GM12872 (cell line): ENCODE measurements around the gene RNF144A.

Experiments
- CTCF ChIP-seq: IDR thresholded peaks from 3 replicates; pipeline ENCODE4 v1.5.1; 2011; ENCODE audit warnings: low read depth, mild to moderate bottlenecking, low read length, moderate library complexity; ENCODE audit not compliant: insufficient read depth

Gene RNF144A

GRCh38 chr2:6888724-6889123 is 28.5 kb upstream of the RNF144A start:
- no peak for TF ChIP-seq CTCF

- no peak for TF ChIP-seq CTCF
Observed at GRCh38 chr2:6893876-6894482, 23.2 kb upstream of the RNF144A start.

- peak; percentile 48; the same call in 2 of the 3 replicates for TF ChIP-seq CTCF
Observed at GRCh38 chr2:6896930-6897759, 20.1 kb upstream of the RNF144A start.

- no peak for TF ChIP-seq CTCF
Observed at GRCh38 chr2:6905668-6906067, 11.5 kb upstream of the RNF144A start.

GRCh38 chr2:6906165-6906741 is 11.0 kb upstream of the RNF144A start:
- TF ChIP-seq CTCF, result no peak

- TF ChIP-seq CTCF, result no peak
Observed at GRCh38 chr2:6908291-6908690, 8.9 kb upstream of the RNF144A start.

- TF ChIP-seq CTCF, result no peak
Observed at GRCh38 chr2:6909431-6910385, 7.5 kb upstream of the RNF144A start.
